H1 (cell line): ENCODE data around the gene GFM1. TPM values are rescaled to one million over a fixed set of nuclear protein-coding genes. Genes with fewer than 3 reads are reported as not detected.

Experiments used
- CTCF ChIA-PET: fragments of 300-600 bp; sonication (Branson Sonifier 250); formaldehyde crosslinking; loops from one replicate; lab custom pipeline; 2021; ENCODE audit not compliant: partially characterized antibody; lab: Charles Lee
- POLR2A ChIA-PET: fragments of 300-600 bp; sonication (Branson Sonifier 250); formaldehyde crosslinking; loops from one replicate; lab custom pipeline; 2021; ENCODE audit warnings: inconsistent platforms; ENCODE audit not compliant: partially characterized antibody; lab: Charles Lee
- DNase-seq, 2 experiments: peaks; one replicate each; pipeline versions ENCODE4 v3.0.0 to v3.0.0-alpha.2; 2010 to 2022; ENCODE audit warnings: low spot score in 2 of 2, low read depth in 1 of 2, mixed read lengths in 1 of 2
- FAIRE-seq: peaks from 2 replicates; lab custom pipeline; 2011; peaks lifted over from hg19 to GRCh38; lab: Jason Lieb, UNC
- H2AFZ ChIP-seq: 2 replicates; pipeline ENCODE4 v1.8.1; 2012; ENCODE audit warnings: low read length, inconsistent platforms
- H2AK5ac ChIP-seq: 2 replicates; pipeline ENCODE4 v1.6.1; 2013; ENCODE audit warnings: low read depth, low read length
- H2BK120ac ChIP-seq: replicated peaks from 2 replicates; pipeline ENCODE3; 2013; ENCODE audit warnings: low read depth, low read length, inconsistent platforms
- H2BK12ac ChIP-seq: 2 replicates; pipeline ENCODE4 v1.6.1; 2013; ENCODE audit warnings: low read depth, low read length
- H2BK15ac ChIP-seq: 2 replicates; pipeline ENCODE4 v1.6.1; 2013; ENCODE audit warnings: low read length
- H2BK20ac ChIP-seq: 2 replicates; pipeline ENCODE4 v1.6.1; 2013; ENCODE audit warnings: low read length
- H2BK5ac ChIP-seq: 2 replicates; pipeline ENCODE4 v1.6.1; 2013; ENCODE audit warnings: low read depth, low read length
- H3K14ac ChIP-seq: 2 replicates; pipeline ENCODE4 v1.6.1; 2013; ENCODE audit warnings: inconsistent platforms; ENCODE audit not compliant: insufficient read length
- H3K18ac ChIP-seq: 2 replicates; pipeline ENCODE4 v1.6.1; 2013; ENCODE audit warnings: low read length; ENCODE audit errors: extremely low read depth
- H3K23ac ChIP-seq: 2 replicates; pipeline ENCODE4 v1.6.1; 2013; ENCODE audit warnings: inconsistent platforms; ENCODE audit not compliant: insufficient read length
- H3K23me2 ChIP-seq: 2 replicates; pipeline ENCODE4 v1.6.1; 2013; ENCODE audit warnings: low read depth, low read length
- H3K27ac ChIP-seq: 2 replicates; pipeline ENCODE4 v1.6.1; 2011; ENCODE audit warnings: low read depth, low read length, inconsistent platforms
- H3K27me3 ChIP-seq, 4 experiments: replicated peaks in 1 of 4; 1 replicate in 1 of 4; 2 replicates in 3 of 4; pipeline versions ENCODE4 v1.6.1 to v1.8.1; 2011 to 2013; ENCODE audit warnings: low read length in 3 of 4, mild to moderate bottlenecking in 3 of 4, inconsistent platforms in 2 of 4, mixed read lengths in 2 of 4, moderate library complexity in 1 of 4; ENCODE audit not compliant: control insufficient read depth in 3 of 4, insufficient read depth in 3 of 4; ENCODE audit errors: extremely low read depth in 1 of 4
- H3K36me3 ChIP-seq, 4 experiments: 2 replicates each; pipeline versions ENCODE4 v1.6.1 to v1.8.1; 2011 to 2013; ENCODE audit warnings: mild to moderate bottlenecking in 4 of 4, low read length in 3 of 4, moderate library complexity in 2 of 4, control low read depth in 1 of 4, inconsistent platforms in 1 of 4; ENCODE audit not compliant: insufficient read depth in 4 of 4, control insufficient read depth in 2 of 4
- H3K4ac ChIP-seq: replicated peaks from 2 replicates; pipeline ENCODE3; 2013; ENCODE audit warnings: low read length, low read depth, mixed read lengths, inconsistent platforms; ENCODE audit not compliant: insufficient read length
- H3K4me1 ChIP-seq, 4 experiments: replicated peaks in 1 of 4; 1 replicate in 1 of 4; 2 replicates in 3 of 4; pipeline versions ENCODE4 v1.6.1 to v1.8.1; 2011 to 2013; ENCODE audit warnings: low read length in 3 of 4, inconsistent platforms in 2 of 4, mixed read lengths in 1 of 4; ENCODE audit not compliant: insufficient read depth in 4 of 4, control insufficient read depth in 3 of 4
- H3K4me2 ChIP-seq, 2 experiments: 2 replicates each; pipeline versions ENCODE4 v1.6.1 to v1.8.1; 2011 to 2013; ENCODE audit warnings: low read depth in 2 of 2, low read length in 2 of 2, control low read depth in 1 of 2, inconsistent platforms in 1 of 2, mild to moderate bottlenecking in 1 of 2; ENCODE audit not compliant: insufficient read depth in 1 of 2
- H3K4me3 ChIP-seq, 4 experiments: fragments of 200-600, 300-600 bp in 1 of 4; sonication (generic), shearing (Covaris generic), sonication (Bioruptor Twin) in 1 of 4; 2 replicates each; pipeline versions ENCODE4 v1.5.1 to v1.8.1; 2011 to 2016; ENCODE audit warnings: low read length in 4 of 4, low read depth in 3 of 4, control low read depth in 2 of 4, inconsistent platforms in 2 of 4, mild to moderate bottlenecking in 2 of 4, mixed read lengths in 1 of 4, moderate library complexity in 1 of 4; ENCODE audit not compliant: insufficient read depth in 2 of 4; ENCODE audit errors: extremely low read depth in 1 of 4
- H3K56ac ChIP-seq: replicated peaks from 2 replicates; pipeline ENCODE3; 2013; ENCODE audit warnings: low read depth, mild to moderate bottlenecking, mixed read lengths, low read length, inconsistent platforms; ENCODE audit not compliant: insufficient read length
- H3K79me1 ChIP-seq: 2 replicates; pipeline ENCODE4 v1.6.1; 2013; ENCODE audit warnings: low read depth, low read length, control low read depth
- H3K79me2 ChIP-seq, 2 experiments: 2 replicates each; pipeline versions ENCODE4 v1.6.1 to v1.8.1; 2012 to 2013; ENCODE audit warnings: low read length in 2 of 2, mild to moderate bottlenecking in 2 of 2, inconsistent platforms in 1 of 2; ENCODE audit not compliant: insufficient read depth in 2 of 2, control insufficient read depth in 1 of 2
- H3K9ac ChIP-seq, 4 experiments: replicated peaks in 1 of 4; 1 replicate in 1 of 4; 2 replicates in 3 of 4; pipeline versions ENCODE4 v1.6.1 to v1.8.1; 2011 to 2013; ENCODE audit warnings: low read depth in 3 of 4, low read length in 3 of 4, control low read depth in 2 of 4, mild to moderate bottlenecking in 2 of 4, moderate library complexity in 2 of 4, inconsistent platforms in 1 of 4; ENCODE audit errors: extremely low read depth in 1 of 4
- H3K9me3 ChIP-seq, 2 experiments: 2 replicates each; pipeline versions ENCODE4 v1.6.1 to v1.8.1; 2012 to 2013; ENCODE audit warnings: mild to moderate bottlenecking in 2 of 2, moderate library complexity in 2 of 2, control low read depth in 1 of 2, inconsistent platforms in 1 of 2, low read depth in 1 of 2, low read length in 1 of 2, mixed read lengths in 1 of 2; ENCODE audit not compliant: insufficient read depth in 2 of 2
- H4K20me1 ChIP-seq, 2 experiments: replicated peaks in 1 of 2; 2 replicates each; pipeline versions ENCODE3 to v1.8.1; 2011 to 2013; ENCODE audit warnings: inconsistent platforms in 2 of 2, low read length in 2 of 2, mild to moderate bottlenecking in 1 of 2; ENCODE audit not compliant: insufficient read depth in 2 of 2, control insufficient read depth in 1 of 2
- H4K5ac ChIP-seq: 2 replicates; pipeline ENCODE4 v1.6.1; 2013; ENCODE audit warnings: low read length, low read depth, mixed read lengths, inconsistent platforms; ENCODE audit not compliant: insufficient read length
- H4K8ac ChIP-seq: 2 replicates; pipeline ENCODE4 v1.8.0; 2013; ENCODE audit warnings: mild to moderate bottlenecking, moderate library complexity, low read length, inconsistent platforms; ENCODE audit not compliant: insufficient read depth; ENCODE audit errors: extremely low read depth
- H4K91ac ChIP-seq: replicated peaks from 2 replicates; pipeline ENCODE3; 2013; ENCODE audit warnings: low read length, mixed read lengths, inconsistent platforms; ENCODE audit not compliant: insufficient read length
- BACH1 ChIP-seq: IDR thresholded peaks from 2 replicates; pipeline ENCODE4 v1.6.1; 2012; ENCODE audit warnings: low read length, improper control_type of control experiment
- BRCA1 ChIP-seq: IDR thresholded peaks from 2 replicates; pipeline ENCODE4 v1.6.1; 2012; ENCODE audit warnings: low read depth, low read length, improper control_type of control experiment
- CHD2 ChIP-seq: IDR thresholded peaks from 2 replicates; pipeline ENCODE4 v1.6.1; 2012; ENCODE audit warnings: low read length, improper control_type of control experiment
- EGR1 ChIP-seq: IDR thresholded peaks from 2 replicates; pipeline ENCODE4 v1.6.1; 2011; ENCODE audit warnings: low read depth, low read length, borderline replicate concordance
- EP300 ChIP-seq, 2 experiments: IDR thresholded peaks; 1 replicate in 1 of 2; 2 replicates in 1 of 2; pipeline ENCODE4 v1.6.1; 2011 to 2012; ENCODE audit warnings: low read depth in 2 of 2, low read length in 2 of 2, mild to moderate bottlenecking in 2 of 2, borderline replicate concordance in 1 of 2, inconsistent platforms in 1 of 2, moderate library complexity in 1 of 2
- EZH2 ChIP-seq: fragments of 200-600 bp; sonication (generic); IDR thresholded peaks from 2 replicates; pipeline ENCODE4 v1.7.1; 2012; ENCODE audit warnings: low read depth, mild to moderate bottlenecking, moderate library complexity, low read length, inconsistent platforms; ENCODE audit not compliant: severe bottlenecking
- FOSL1 ChIP-seq: IDR thresholded peaks from 2 replicates; pipeline ENCODE4 v1.6.1; 2011; ENCODE audit warnings: mild to moderate bottlenecking, low read depth, low read length, moderate library complexity; ENCODE audit not compliant: insufficient read depth
- JUND ChIP-seq: IDR thresholded peaks from 2 replicates; pipeline ENCODE4 v1.6.1; 2011; ENCODE audit warnings: mild to moderate bottlenecking, improper control_type of control experiment, low read length
- KDM4A ChIP-seq: IDR thresholded peaks from one replicate; pipeline ENCODE4 v1.7.1; 2012; ENCODE audit warnings: low read depth, mild to moderate bottlenecking, moderate library complexity, low read length, inconsistent platforms; ENCODE audit not compliant: severe bottlenecking
- NANOG ChIP-seq: IDR thresholded peaks from 2 replicates; pipeline ENCODE4 v1.6.1; 2011; ENCODE audit warnings: low read length, low read depth, mild to moderate bottlenecking, inconsistent platforms; ENCODE audit not compliant: insufficient read depth, poor library complexity, severe bottlenecking
- PHF8 ChIP-seq: fragments of 200-600 bp; sonication (generic); conservative IDR thresholded peaks from 2 replicates; pipeline ENCODE4 v1.7.1; 2012; ENCODE audit warnings: low read depth, mild to moderate bottlenecking, inconsistent platforms, low read length, moderate library complexity
- RBBP5 ChIP-seq: IDR thresholded peaks from 2 replicates; pipeline ENCODE4 v1.7.1; 2012; ENCODE audit warnings: low read depth, mild to moderate bottlenecking, inconsistent platforms, low read length, moderate library complexity, borderline replicate concordance
- SP4 ChIP-seq: IDR thresholded peaks from 2 replicates; pipeline ENCODE4 v1.6.1; 2012; ENCODE audit warnings: low read length, inconsistent platforms
- SRF ChIP-seq: IDR thresholded peaks from 2 replicates; pipeline ENCODE4 v1.6.1; 2011; ENCODE audit warnings: mild to moderate bottlenecking, low read depth, low read length, moderate library complexity
- WGBS, 2 experiments: shearing (Covaris generic) in 1 of 2; methylation state at CpG; one replicate each; pipeline versions ENCODE4 v1.1.6 to v1.1.7; 2013 to 2015; ENCODE audit warnings: low lambda C conversion rate in 2 of 2, mixed read lengths in 2 of 2, inconsistent platforms in 1 of 2, low coverage in 1 of 2, missing lambda C conversion rate in 1 of 2; ENCODE audit not compliant: insufficient replicate concordance in 2 of 2, insufficient coverage in 1 of 2, insufficient read length in 1 of 2; ENCODE audit errors: extremely low coverage in 1 of 2, missing lambda C conversion rate in 1 of 2; 5-methylcytosine and 5-hydroxymethylcytosine counted together
- polyA plus RNA-seq, 7 experiments: library from polyadenylated mRNA; depleted of rRNA in 3 of 7; stranded (reverse) in 5 of 7; unstranded in 2 of 7; fragments of >200 nt in 5 of 7; fragments of 200-250 nt in 2 of 7; gene quantifications; 1 replicate in 5 of 7; 2 replicates in 1 of 7; 4 replicates in 1 of 7; pipeline versions ENCODE4 v1.2.1 to v1.2.3, GENCODE V29; 2011 to 2013; ENCODE audit warnings: missing spikeins in 2 of 7, mixed read lengths in 2 of 7
- total RNA-seq: library from RNA; stranded (reverse); fragmentation: NEBNext Ultra II Directional; extraction: Animal tissue kit (Norgen Biotek cat#: 25700); gene quantifications from 2 replicates; pipeline ENCODE4 v1.2.1, GENCODE V29; 2021

Gene GFM1
- total and polyA plus RNA-seq, 2 of the 8 experiments (the other 6 are each of a cell fraction or from before 2014, with no cell fraction given), result 10.9 to 45.3 TPM

DNA sequence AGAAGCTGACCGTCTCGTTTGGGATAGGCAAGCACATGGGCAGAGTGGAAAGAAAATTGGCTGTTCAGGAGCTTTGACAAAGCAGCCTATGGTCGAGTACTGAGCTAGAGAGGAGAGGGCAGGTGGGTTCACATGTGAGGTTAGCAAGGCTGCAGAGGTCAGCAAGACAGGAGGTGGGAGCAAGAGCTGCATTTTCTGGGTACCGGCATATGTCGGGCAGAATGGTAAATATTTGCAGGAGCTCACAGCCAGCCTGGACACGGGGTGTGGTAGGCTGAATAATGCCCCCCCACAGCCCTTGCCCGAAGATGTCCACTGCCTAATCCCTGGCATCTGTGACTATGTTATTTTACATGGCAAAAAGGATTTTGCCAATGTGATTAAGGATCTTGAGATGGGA lies 79.7 kb downstream of the GFM1 start:
- H2AK5ac ChIP-seq, result no peak overlapping the region
- CTCF ChIA-PET, result interaction anchor here (0.8 to 2.1 kb wide), 5 partner anchors 11 to 65 kb away, joined by 3 to 8 read pairs (median 4); no protein-coding TSS in a partner anchor
- H2BK20ac ChIP-seq, result no peak overlapping the region
- H2BK15ac ChIP-seq, result no peak overlapping the region
- no peak for DNase-seq
- H4K91ac ChIP-seq, result no peak overlapping the region
- no peak overlapping the region for H2BK12ac ChIP-seq
- no peak overlapping the region for H3K27ac ChIP-seq
- H3K9ac ChIP-seq, result no peak overlapping the region
- H3K79me1 ChIP-seq, result peaks cover 2% of the 10 kb centered on the region; the same call in 1 of the 2 replicates
- H3K4me2 ChIP-seq, result no peak overlapping the region
- H2BK5ac ChIP-seq, result no peak overlapping the region
- no peak overlapping the region for H2AFZ ChIP-seq
- H3K4me1 ChIP-seq, result peaks cover 0 to 3% (median 1%) of the 10 kb centered on the region in 4 experiments; a peak in 2 of 7 replicates
- H3K14ac ChIP-seq, result no peak overlapping the region
- 91% methylated on average over 7 of the region's 7 CpGs; no CpG with 5 or more reads in 1 of the 2 experiments for WGBS, 2 experiments
- H3K9me3 ChIP-seq, result no peaks in the 10 kb centered on the region
- no peak overlapping the region for H3K18ac ChIP-seq
- no peaks in the 10 kb centered on the region for H3K79me2 ChIP-seq
- H3K4me3 ChIP-seq, result no peak overlapping the region
- H4K20me1 ChIP-seq, result peaks cover 0 to 3% of the 10 kb centered on the region in 2 experiments
- H2BK120ac ChIP-seq, result no peak overlapping the region
- POLR2A ChIA-PET, result interaction anchor here (1.1 to 1.7 kb wide), 2 partner anchors 10 to 20 kb away, joined by 3 to 7 read pairs; no protein-coding TSS in a partner anchor
- no peak for FAIRE-seq
- H3K36me3 ChIP-seq, result no peaks in the 10 kb centered on the region; a peak in 1 of 8 replicates
- no peak overlapping the region for H3K56ac ChIP-seq
- no peaks in the 10 kb centered on the region; the same call in 1 of the 2 replicates for H3K23me2 ChIP-seq
- H4K8ac ChIP-seq, result no peak overlapping the region
- no peak overlapping the region for H3K4ac ChIP-seq
- no peak overlapping the region for H3K23ac ChIP-seq
- H4K5ac ChIP-seq, result no peak overlapping the region
- no peaks in the 10 kb centered on the region for H3K27me3 ChIP-seq
- TF ChIP-seq BACH1, result no peak
- no peak for TF ChIP-seq CHD2
- no peak for TF ChIP-seq EGR1
- no peak for TF ChIP-seq BRCA1
- no peak for TF ChIP-seq SRF
- TF ChIP-seq SP4, result no peak
- TF ChIP-seq EP300 (IDR thresholded peaks at IDR 0.05; ENCODE audit: borderline replicate concordance in 1 of 2, low read depth in 2 of 2, low read length in 2 of 2), result no peak
- no peak for TF ChIP-seq PHF8
- TF ChIP-seq RBBP5, result no peak
- TF ChIP-seq NANOG, result no peak
- no peak for TF ChIP-seq FOSL1
- no peak for TF ChIP-seq KDM4A
- TF ChIP-seq EZH2, result no peak
- TF ChIP-seq JUND, result no peak
